ENCODE measurements around the gene TREM1.

DNA sequence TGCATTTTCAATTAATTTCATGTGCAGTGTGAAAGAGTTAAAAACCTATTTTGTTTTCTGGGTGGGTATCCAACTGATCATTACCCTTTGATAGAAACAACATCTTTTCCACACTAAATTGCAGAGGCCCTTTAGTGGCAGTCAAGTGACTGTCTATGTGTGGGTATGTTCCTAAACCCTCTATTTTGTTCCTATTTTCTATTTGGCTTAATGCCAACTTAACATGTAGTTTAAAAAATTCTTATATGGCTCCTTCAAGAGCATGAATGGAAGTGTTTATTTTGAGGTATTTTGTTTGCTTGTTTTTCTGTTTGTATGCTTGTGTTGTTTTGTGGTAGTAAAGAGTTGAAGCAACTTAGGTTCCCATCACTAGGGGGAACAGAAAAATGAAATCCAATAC lies 19.9 kb downstream of the TREM1 start:
- TF ChIP-seq POLR2A (IDR thresholded peaks at IDR 0.05; ENCODE audit: extremely low read depth, insufficient read length): no peak
- TF ChIP-seq, protein P1, sequence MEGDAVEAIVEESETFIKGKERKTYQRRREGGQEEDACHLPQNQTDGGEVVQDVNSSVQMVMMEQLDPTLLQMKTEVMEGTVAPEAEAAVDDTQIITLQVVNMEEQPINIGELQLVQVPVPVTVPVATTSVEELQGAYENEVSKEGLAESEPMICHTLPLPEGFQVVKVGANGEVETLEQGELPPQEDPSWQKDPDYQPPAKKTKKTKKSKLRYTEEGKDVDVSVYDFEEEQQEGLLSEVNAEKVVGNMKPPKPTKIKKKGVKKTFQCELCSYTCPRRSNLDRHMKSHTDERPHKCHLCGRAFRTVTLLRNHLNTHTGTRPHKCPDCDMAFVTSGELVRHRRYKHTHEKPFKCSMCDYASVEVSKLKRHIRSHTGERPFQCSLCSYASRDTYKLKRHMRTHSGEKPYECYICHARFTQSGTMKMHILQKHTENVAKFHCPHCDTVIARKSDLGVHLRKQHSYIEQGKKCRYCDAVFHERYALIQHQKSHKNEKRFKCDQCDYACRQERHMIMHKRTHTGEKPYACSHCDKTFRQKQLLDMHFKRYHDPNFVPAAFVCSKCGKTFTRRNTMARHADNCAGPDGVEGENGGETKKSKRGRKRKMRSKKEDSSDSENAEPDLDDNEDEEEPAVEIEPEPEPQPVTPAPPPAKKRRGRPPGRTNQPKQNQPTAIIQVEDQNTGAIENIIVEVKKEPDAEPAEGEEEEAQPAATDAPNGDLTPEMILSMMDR (IDR thresholded peaks at IDR 0.05; ENCODE audit: low read depth, low read length): no peak
